HG03442 (cell line): ENCODE measurements around the gene LY86.
"Not testable (repeated sequence)": the region's sequence is repeated elsewhere in the genome, so short reads cannot be mapped to it uniquely, and the experiment has no call there.

ENCODE experiments used
- ATAC-seq: cut with Tn5 transposase; IDR thresholded peaks from one replicate; pipeline ENCODE4 v1.9.1; 2021; ENCODE audit warnings: mild to moderate bottlenecking, moderate library complexity; ENCODE audit not compliant: unreplicated experiment

Gene LY86

GRCh38 chr6:6648692-6649343, 60.3 kb downstream of the LY86 start:
- ATAC-seq = no peak

GRCh38 chr6:6649824-6650349, 61.4 kb downstream of the LY86 start:
- no peak for ATAC-seq

- no peak for ATAC-seq
These were observed 62.3 kb downstream of the LY86 start for GRCh38 chr6:6650839-6651238.

- ATAC-seq = no peak
These were observed 62.8 kb downstream of the LY86 start for GRCh38 chr6:6651335-6651734.

GRCh38 chr6:6652932-6653331, 64.4 kb downstream of the LY86 start:
- no peak for ATAC-seq

- ATAC-seq = no peak
These were observed 66.4 kb downstream of the LY86 start for GRCh38 chr6:6654599-6655575.

GRCh38 chr6:6655805-6656251, 67.3 kb downstream of the LY86 start:
- peak; percentile 39 for ATAC-seq

- no peak for ATAC-seq
These were observed 67.8 kb downstream of the LY86 start for GRCh38 chr6:6656287-6656686.

GRCh38 chr6:6657085-6657819, 68.7 kb downstream of the LY86 start:
- ATAC-seq = no peak

- no peak for ATAC-seq
These were observed 69.3 kb downstream of the LY86 start for GRCh38 chr6:6657820-6658217.

- ATAC-seq = peak; percentile 50
These were observed 71.2 kb downstream of the LY86 start for GRCh38 chr6:6659600-6660327.

GRCh38 chr6:6660339-6661045, 72.0 kb downstream of the LY86 start:
- ATAC-seq = no peak

GRCh38 chr6:6661191-6661590, 72.7 kb downstream of the LY86 start:
- ATAC-seq = no peak

GRCh38 chr6:6661684-6662083, 73.2 kb downstream of the LY86 start:
- ATAC-seq = no peak

- no peak for ATAC-seq
These were observed 75.1 kb downstream of the LY86 start for GRCh38 chr6:6663421-6664135.

GRCh38 chr6:6665555-6666243, 77.2 kb downstream of the LY86 start:
- no peak for ATAC-seq

- ATAC-seq = not testable (repeated sequence)
These were observed 81.6 kb downstream of the LY86 start for GRCh38 chr6:6670150-6670549.

- no peak for ATAC-seq
These were observed 86.4 kb downstream of the LY86 start for GRCh38 chr6:6674872-6675271.
